PC-3 (cell line): ENCODE data around the gene PSMD4. TPM values are rescaled to one million over a fixed set of nuclear protein-coding genes. Genes with fewer than 3 reads are reported as not detected.

ENCODE experiments used
- ATAC-seq: fragments of 200-7000 bp; cut with Tn5 transposase; 2 replicates; pipeline ENCODE4 v1.9.1; 2020; ENCODE audit warnings: mild to moderate bottlenecking, moderate library complexity
- BruUV-seq: library from RNA; stranded (reverse); fragments of 400-500 nt; replicated peaks from 2 replicates; lab custom pipeline; 2021; lab: Mats Ljungman, UMichigan
- CTCF ChIA-PET: fragments of 300-600 bp; sonication (Branson Sonifier 250); formaldehyde crosslinking; loops from one replicate; lab custom pipeline; 2022; ENCODE audit warnings: antibody characterized with exemption; lab: Charles Lee
- POLR2A ChIA-PET: fragments of 300-600 bp; sonication (Branson Sonifier 250); formaldehyde crosslinking; loops from one replicate; lab custom pipeline; 2022; ENCODE audit warnings: antibody characterized with exemption; ENCODE audit not compliant: unreplicated experiment; lab: Charles Lee
- DNase-seq: peaks from one replicate; pipeline ENCODE4 v3.0.0-alpha.2; 2015
- H2AFZ ChIP-seq: fragments of 300-600 bp; sonication (generic); 2 replicates; pipeline ENCODE4 v1.6.0; 2016; ENCODE audit warnings: antibody characterized with exemption, low read length
- H3F3A ChIP-seq: fragments of 300-600 bp; sonication (generic); one replicate; pipeline ENCODE4 v1.6.0; 2017; ENCODE audit warnings: antibody characterized with exemption, low read length, control low read depth, mild to moderate bottlenecking; ENCODE audit not compliant: unreplicated experiment
- H3K27ac ChIP-seq: fragments of 300-600 bp; sonication (generic); 2 replicates; pipeline ENCODE4 v1.5.1; 2016; ENCODE audit warnings: mild to moderate bottlenecking, low read length
- H3K27me3 ChIP-seq: fragments of 300-600 bp; sonication (generic); 2 replicates; pipeline ENCODE4 v1.6.1; 2016; ENCODE audit warnings: low read length, mixed read lengths
- H3K36me3 ChIP-seq: fragments of 300-600 bp; sonication (generic); 2 replicates; pipeline ENCODE4 v1.6.1; 2016; ENCODE audit warnings: low read depth, mixed run types, low read length, mixed read lengths
- H3K4me1 ChIP-seq: fragments of 300-600 bp; sonication (generic); 2 replicates; pipeline ENCODE4 v1.5.1; 2016; ENCODE audit warnings: low read length; ENCODE audit not compliant: insufficient read depth
- H3K4me2 ChIP-seq: fragments of 300-600 bp; sonication (generic); 2 replicates; pipeline ENCODE4 v1.6.0; 2016; ENCODE audit warnings: low read length
- H3K4me3 ChIP-seq: fragments of 300-600 bp; sonication (generic); 2 replicates; pipeline ENCODE4 v1.5.1; 2016; ENCODE audit warnings: mild to moderate bottlenecking, low read length, mixed read lengths
- H3K79me2 ChIP-seq: fragments of 300-600 bp; sonication (generic); 2 replicates; pipeline ENCODE4 v1.6.1; 2017; ENCODE audit warnings: low read length, mixed read lengths
- H3K9ac ChIP-seq: fragments of 300-600 bp; sonication (generic); 2 replicates; pipeline ENCODE4 v1.6.0; 2016; ENCODE audit warnings: mild to moderate bottlenecking, low read length
- H3K9me2 ChIP-seq: fragments of 300-600 bp; sonication (generic); replicated peaks from 2 replicates; pipeline ENCODE4 v1.6.1; 2016; ENCODE audit warnings: mixed run types, low read length, mixed read lengths
- H3K9me3 ChIP-seq: fragments of 300-600 bp; sonication (generic); 2 replicates; pipeline ENCODE4 v1.6.1; 2016; ENCODE audit warnings: low read length, mixed read lengths
- H4K20me1 ChIP-seq: fragments of 300-600 bp; sonication (generic); 2 replicates; pipeline ENCODE4 v1.6.1; 2016; ENCODE audit warnings: low read length, mixed read lengths
- EZH2 ChIP-seq: fragments of 300-600 bp; sonication (generic); IDR thresholded peaks from one replicate; pipeline ENCODE4 v1.6.1; 2017; ENCODE audit warnings: antibody characterized with exemption, mild to moderate bottlenecking, low read length; ENCODE audit not compliant: unreplicated experiment
- EZH2phosphoT487 ChIP-seq: fragments of 300-600 bp; sonication (generic); IDR thresholded peaks from 2 replicates; pipeline ENCODE4 v1.6.1; 2018; ENCODE audit warnings: mild to moderate bottlenecking, antibody characterized with exemption, low read length, borderline replicate concordance
- intact Hi-C: fragments of 100-400 bp; cut with micrococcal nuclease; formaldehyde crosslinking; loops from 2 replicates; pipeline ENCODE4 v1.9.0; 2023
- total RNA-seq: library from RNA; depleted of rRNA; stranded (reverse); fragments of >200 nt; gene quantifications from 2 replicates; pipeline ENCODE4 v1.2.3, GENCODE V29; 2014
- TF ChIP-seq, protein P1 (sequence below): fragments of 300-600 bp; sonication (generic); conservative IDR thresholded peaks from 2 replicates; pipeline ENCODE4 v1.5.1; 2017; ENCODE audit warnings: antibody characterized with exemption, low read depth, mild to moderate bottlenecking, low read length

PSMD4 gene
- total RNA-seq, 1 experiment from 2014 or later = 404 TPM

DNA sequence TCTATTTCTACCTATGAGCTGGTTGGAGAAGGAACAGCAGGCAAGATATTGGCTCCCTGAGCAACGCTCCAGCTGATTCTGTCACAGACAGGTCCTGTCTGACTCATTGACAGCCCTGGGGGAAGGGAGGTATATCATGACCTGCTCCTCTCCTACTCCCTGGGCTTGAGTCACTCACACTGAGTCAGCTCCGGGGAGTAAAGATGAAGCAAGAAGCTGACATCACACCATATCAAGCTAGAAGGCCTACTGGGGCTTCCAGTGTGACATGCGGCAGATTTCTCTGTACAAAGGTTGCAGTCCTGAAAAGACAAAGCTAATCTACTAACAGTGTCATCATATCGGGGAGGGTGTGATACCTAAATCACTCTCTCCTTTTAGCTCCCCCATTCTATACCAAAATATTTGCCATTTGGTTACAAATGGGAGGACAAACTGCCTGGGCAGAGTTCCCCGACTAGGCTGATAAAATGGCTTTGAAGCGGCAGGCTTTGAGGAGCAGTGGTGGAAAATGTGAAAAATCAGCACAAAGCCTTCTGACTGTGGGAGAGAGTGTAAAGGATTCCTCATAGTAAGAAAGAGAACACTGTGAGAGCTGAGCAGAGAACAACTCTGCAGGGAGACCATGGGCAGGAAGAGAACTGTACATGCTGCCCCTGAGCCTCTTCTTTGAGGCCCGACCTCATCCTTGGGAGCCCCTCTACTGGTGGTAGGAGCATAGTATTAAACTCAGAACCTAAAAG is 57.2 kb downstream of the PSMD4 start:
- DNase-seq = peak; percentile 100
- Histone ChIP-seq H3K27ac (peak overlapping the region; percentile 91), H2AFZ (no peak overlapping the region), H3K27me3 (no peaks in the 10 kb centered on the region), H3K4me1 (peaks cover 51% of the 10 kb centered on the region), H3K4me2 (peak overlapping the region; percentile 74), H3K9me3 (no peaks in the 10 kb centered on the region), H3K9ac (peak overlapping the region; percentile 68), H3K79me2 (peaks cover 65% of the 10 kb centered on the region), H3K36me3 (peaks cover 58% of the 10 kb centered on the region), H3F3A (peaks cover 17% of the 10 kb centered on the region), H3K9me2 (no peaks in the 10 kb centered on the region), H3K4me3 (peak overlapping the region; percentile 39), H4K20me1 (peaks cover 16% of the 10 kb centered on the region)
- TSS peak; percentile 97 for BruUV-seq
- intact Hi-C loops = loop anchor here (1.0 kb wide), 2 partner anchors 16 to 29 kb away; partner anchors contain the start of genes PI4KB and ZNF687
- no peak for TF ChIP-seq EZH2
- no peak for TF ChIP-seq EZH2phosphoT487
- TF ChIP-seq, protein P1, sequence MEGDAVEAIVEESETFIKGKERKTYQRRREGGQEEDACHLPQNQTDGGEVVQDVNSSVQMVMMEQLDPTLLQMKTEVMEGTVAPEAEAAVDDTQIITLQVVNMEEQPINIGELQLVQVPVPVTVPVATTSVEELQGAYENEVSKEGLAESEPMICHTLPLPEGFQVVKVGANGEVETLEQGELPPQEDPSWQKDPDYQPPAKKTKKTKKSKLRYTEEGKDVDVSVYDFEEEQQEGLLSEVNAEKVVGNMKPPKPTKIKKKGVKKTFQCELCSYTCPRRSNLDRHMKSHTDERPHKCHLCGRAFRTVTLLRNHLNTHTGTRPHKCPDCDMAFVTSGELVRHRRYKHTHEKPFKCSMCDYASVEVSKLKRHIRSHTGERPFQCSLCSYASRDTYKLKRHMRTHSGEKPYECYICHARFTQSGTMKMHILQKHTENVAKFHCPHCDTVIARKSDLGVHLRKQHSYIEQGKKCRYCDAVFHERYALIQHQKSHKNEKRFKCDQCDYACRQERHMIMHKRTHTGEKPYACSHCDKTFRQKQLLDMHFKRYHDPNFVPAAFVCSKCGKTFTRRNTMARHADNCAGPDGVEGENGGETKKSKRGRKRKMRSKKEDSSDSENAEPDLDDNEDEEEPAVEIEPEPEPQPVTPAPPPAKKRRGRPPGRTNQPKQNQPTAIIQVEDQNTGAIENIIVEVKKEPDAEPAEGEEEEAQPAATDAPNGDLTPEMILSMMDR = no peak
- CTCF ChIA-PET = interaction anchor here (0.6 to 1.9 kb wide), 5 partner anchors 11 to 87 kb away, joined by 3 to 17 read pairs (median 4); no protein-coding TSS in a partner anchor
- peak; percentile 94 for ATAC-seq
- POLR2A ChIA-PET = interaction anchor here (0.6 to 0.9 kb wide), 3 partner anchors 14 to 57 kb away, joined by 5 to 27 read pairs (median 7); partner anchors contain the start of genes PI4KB and PSMD4

- peaks cover 51% of the 10 kb centered on the region for H3K4me1 ChIP-seq
- intact Hi-C loops = no loop called here
- peaks cover 51% of the 10 kb centered on the region for H3K36me3 ChIP-seq
- peaks cover 68% of the 10 kb centered on the region for H3K79me2 ChIP-seq
- peak overlapping the region; percentile 74 for H3K4me2 ChIP-seq
- no peaks in the 10 kb centered on the region for H3K27me3 ChIP-seq
- no peaks in the 10 kb centered on the region for H3K9me3 ChIP-seq
- no peaks in the 10 kb centered on the region for H3K9me2 ChIP-seq
- no TSS peak for BruUV-seq
- TF ChIP-seq EZH2phosphoT487 (no peak), EZH2 (no peak)
- TF ChIP-seq, protein P1 = no peak
- H3F3A ChIP-seq = peaks cover 17% of the 10 kb centered on the region
- H4K20me1 ChIP-seq = peaks cover 16% of the 10 kb centered on the region
- peak; percentile 83 for DNase-seq
- no peak overlapping the region for H2AFZ ChIP-seq
- peak overlapping the region; percentile 39 for H3K4me3 ChIP-seq
- POLR2A ChIA-PET = no interaction called here
- CTCF ChIA-PET = interaction anchor here (1.9 kb wide), 1 partner anchor 28 kb away, joined by 15 read pairs; no protein-coding TSS in a partner anchor
- peak; percentile 16 for ATAC-seq
- peak overlapping the region; percentile 68 for H3K9ac ChIP-seq
- H3K27ac ChIP-seq = peak overlapping the region; percentile 91
Observed at GRCh38 chr1:151312411-151312810, 57.9 kb downstream of the PSMD4 start.
